A549 (cell line): ENCODE measurements around the gene ANO2.

Source experiments
- ATOH8 ChIP-seq: fragments of 250-450 bp; sonication (Bioruptor Pico); IDR thresholded peaks from 2 replicates; pipeline ENCODE4 v1.5.0; 2020; ENCODE audit warnings: low read depth, mild to moderate bottlenecking, moderate library complexity
- CTCF ChIP-seq: fragments of >200 bp; sonication (Bioruptor Twin); formaldehyde crosslinking; IDR thresholded peaks from 3 replicates; pipeline ENCODE4 v1.5.1; 2016
- HMGXB4 ChIP-seq: fragments of 250-450 bp; sonication (Bioruptor Pico); IDR thresholded peaks from 2 replicates; pipeline ENCODE4 v1.5.0; 2021; ENCODE audit warnings: mild to moderate bottlenecking, moderate library complexity, borderline replicate concordance
- MAX ChIP-seq: IDR thresholded peaks from 2 replicates; pipeline ENCODE4 v1.6.1; 2012
- USF2 ChIP-seq: fragments of 450-650 bp; IDR thresholded peaks from 2 replicates; pipeline ENCODE4 v1.6.1; 2014; ENCODE audit warnings: antibody characterized with exemption
- ZC3H11A ChIP-seq: fragments of 450-650 bp; IDR thresholded peaks from 2 replicates; pipeline ENCODE4 v1.6.1; 2014; ENCODE audit warnings: antibody characterized with exemption, mild to moderate bottlenecking

GRCh38 chr12:5524116-5524768 lies 420.8 kb downstream of the ANO2 start:
- no peak for TF ChIP-seq ATOH8 (CRISPR knock-in tag)
- no peak for TF ChIP-seq CTCF
- no peak for TF ChIP-seq MAX
- no peak for TF ChIP-seq HMGXB4 (CRISPR knock-in tag)
- TF ChIP-seq ZC3H11A: no peak
- TF ChIP-seq USF2: no peak
